Prostate gland (tissue), 2 donors: Measurements from ENCODE around the gene UBE2L3.

Experiments
- POLR2A ChIP-seq: fragments of 450-650 bp; IDR thresholded peaks from one replicate; pipeline ENCODE4 v1.6.1; 2016; ENCODE audit warnings: antibody characterized with exemption, mild to moderate bottlenecking
- POLR2AphosphoS5 ChIP-seq: sonication (generic); formaldehyde crosslinking; IDR thresholded peaks from one replicate; pipeline ENCODE4 v1.6.1; 2017; ENCODE audit warnings: antibody characterized with exemption
- TF ChIP-seq, protein P1 (sequence below), 4 experiments: fragments of 200-600 bp in 2 of 4; fragments of 450-650 bp in 2 of 4; sonication (generic) in 2 of 4; IDR thresholded peaks; 1 replicate in 3 of 4; 2 replicates in 1 of 4; pipeline ENCODE4 v1.5.1; 2016 to 2019; ENCODE audit warnings: antibody characterized with exemption in 4 of 4, mild to moderate bottlenecking in 2 of 4, moderate library complexity in 2 of 4

DNA sequence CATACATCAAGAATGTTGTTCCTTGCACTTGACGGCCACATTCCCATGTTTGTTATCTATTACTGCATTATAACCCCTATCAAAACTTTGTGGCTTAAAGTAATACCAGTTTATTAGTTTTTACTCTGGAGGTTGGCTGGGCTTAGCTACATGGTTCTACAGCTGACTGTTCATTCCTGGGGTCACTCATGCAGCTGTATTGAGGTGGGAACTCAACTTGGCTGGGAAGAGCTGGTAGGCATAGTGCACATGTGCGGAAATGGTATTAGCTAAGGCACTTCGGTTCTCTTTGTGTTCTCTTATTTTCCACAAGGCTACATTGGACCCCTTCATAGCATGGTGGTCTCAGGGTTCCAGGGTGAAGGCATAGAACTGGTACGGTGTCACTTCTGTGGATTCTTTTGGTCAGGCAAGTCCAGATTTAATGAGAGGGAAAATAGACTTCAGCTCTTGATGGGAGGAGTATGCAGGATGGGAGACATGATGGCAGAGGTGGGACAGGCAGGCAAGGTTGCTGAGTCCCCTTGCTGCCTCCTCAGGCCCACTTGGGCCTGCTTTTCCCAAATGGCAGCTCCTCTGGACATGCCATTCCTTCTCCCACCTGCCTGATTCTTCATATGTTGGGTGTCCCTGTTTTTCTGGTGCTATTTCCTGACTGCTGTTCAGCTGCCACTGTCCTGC is 46.2 kb downstream of the UBE2L3 start:
- TF ChIP-seq, protein P1, sequence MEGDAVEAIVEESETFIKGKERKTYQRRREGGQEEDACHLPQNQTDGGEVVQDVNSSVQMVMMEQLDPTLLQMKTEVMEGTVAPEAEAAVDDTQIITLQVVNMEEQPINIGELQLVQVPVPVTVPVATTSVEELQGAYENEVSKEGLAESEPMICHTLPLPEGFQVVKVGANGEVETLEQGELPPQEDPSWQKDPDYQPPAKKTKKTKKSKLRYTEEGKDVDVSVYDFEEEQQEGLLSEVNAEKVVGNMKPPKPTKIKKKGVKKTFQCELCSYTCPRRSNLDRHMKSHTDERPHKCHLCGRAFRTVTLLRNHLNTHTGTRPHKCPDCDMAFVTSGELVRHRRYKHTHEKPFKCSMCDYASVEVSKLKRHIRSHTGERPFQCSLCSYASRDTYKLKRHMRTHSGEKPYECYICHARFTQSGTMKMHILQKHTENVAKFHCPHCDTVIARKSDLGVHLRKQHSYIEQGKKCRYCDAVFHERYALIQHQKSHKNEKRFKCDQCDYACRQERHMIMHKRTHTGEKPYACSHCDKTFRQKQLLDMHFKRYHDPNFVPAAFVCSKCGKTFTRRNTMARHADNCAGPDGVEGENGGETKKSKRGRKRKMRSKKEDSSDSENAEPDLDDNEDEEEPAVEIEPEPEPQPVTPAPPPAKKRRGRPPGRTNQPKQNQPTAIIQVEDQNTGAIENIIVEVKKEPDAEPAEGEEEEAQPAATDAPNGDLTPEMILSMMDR (IDR thresholded peaks at IDR 0.05), result no peak
- no peak for TF ChIP-seq POLR2AphosphoS5
- no peak for TF ChIP-seq POLR2A
